WERI-Rb-1 (cell line): ENCODE data around the gene GBA2.

ENCODE experiments used
- DNase-seq: peaks from one replicate; pipeline ENCODE4 v3.0.0-alpha.2; 2020
- H3K27ac ChIP-seq: fragments of 250-450 bp; sonication (Bioruptor Pico); 2 replicates; pipeline ENCODE4 v1.5.1; 2020; ENCODE audit warnings: mild to moderate bottlenecking, moderate library complexity
- H3K27me3 ChIP-seq: fragments of 250-450 bp; sonication (Bioruptor Pico); 2 replicates; pipeline ENCODE4 v1.5.1; 2021; ENCODE audit warnings: mild to moderate bottlenecking, low read depth, moderate library complexity; ENCODE audit not compliant: insufficient read depth, severe bottlenecking
- H3K36me3 ChIP-seq: fragments of 250-450 bp; sonication (Bioruptor Pico); 2 replicates; pipeline ENCODE4 v1.5.1; 2020; ENCODE audit warnings: mild to moderate bottlenecking, moderate library complexity
- H3K4me3 ChIP-seq: 2 replicates; pipeline ENCODE4 v1.5.1; 2011; ENCODE audit warnings: low read depth, mild to moderate bottlenecking, control low read depth, low read length
- H3K9me3 ChIP-seq: fragments of 250-450 bp; sonication (Bioruptor Pico); 2 replicates; pipeline ENCODE4 v1.5.1; 2021; ENCODE audit warnings: mild to moderate bottlenecking, moderate library complexity; ENCODE audit not compliant: severe bottlenecking
- CTCF ChIP-seq: IDR thresholded peaks from 2 replicates; pipeline ENCODE4 v1.5.1; 2011; ENCODE audit warnings: low read depth, mild to moderate bottlenecking, control low read depth, inconsistent platforms, low read length

Gene GBA2

GRCh38 chr9:35749515-35750255 lies 657 bp upstream of the GBA2 start:
- peaks cover 31% of the 10 kb centered on the region for H3K36me3 ChIP-seq
- no peak for TF ChIP-seq CTCF
- H3K27me3 ChIP-seq, result no peaks in the 10 kb centered on the region
- peak; percentile 52 for DNase-seq
- peak overlapping the region; percentile 85 for H3K4me3 ChIP-seq
- H3K27ac ChIP-seq, result peak overlapping the region; percentile 71
- H3K9me3 ChIP-seq, result no peaks in the 10 kb centered on the region

- H3K27me3 ChIP-seq, result no peaks in the 10 kb centered on the region
- no peaks in the 10 kb centered on the region for H3K9me3 ChIP-seq
- DNase-seq, result no peak
- no peak for TF ChIP-seq CTCF
- H3K4me3 ChIP-seq, result peak overlapping the region; percentile 85
- H3K27ac ChIP-seq, result peak overlapping the region; percentile 71
- peaks cover 39% of the 10 kb centered on the region for H3K36me3 ChIP-seq
Observed at GRCh38 chr9:35748242-35748857, 678 bp downstream of the GBA2 start.

- H3K4me3 ChIP-seq, result no peak overlapping the region
- peaks cover 44% of the 10 kb centered on the region for H3K36me3 ChIP-seq
- DNase-seq, result no peak
Observed at GRCh38 chr9:35746583-35746982, 2.4 kb downstream of the GBA2 start.

GRCh38 chr9:35745569-35745968 lies 3.5 kb downstream of the GBA2 start:
- no peak overlapping the region for H3K4me3 ChIP-seq
- no peak for TF ChIP-seq CTCF
- H3K36me3 ChIP-seq, result peaks cover 52% of the 10 kb centered on the region

More at GRCh38 chr9:35746583-35746982, 2.4 kb downstream of the GBA2 start:
- H3K27me3 ChIP-seq, result no peaks in the 10 kb centered on the region
- H3K9me3 ChIP-seq, result no peaks in the 10 kb centered on the region
- H3K27ac ChIP-seq, result no peak overlapping the region
- TF ChIP-seq CTCF, result no peak

GRCh38 chr9:35743880-35744518 lies 5.0 kb downstream of the GBA2 start:
- DNase-seq, result no peak
- no peak overlapping the region for H3K4me3 ChIP-seq
- no peaks in the 10 kb centered on the region for H3K9me3 ChIP-seq
- H3K36me3 ChIP-seq, result peaks cover 68% of the 10 kb centered on the region
- H3K27ac ChIP-seq, result no peak overlapping the region
- H3K27me3 ChIP-seq, result no peaks in the 10 kb centered on the region
- TF ChIP-seq CTCF, result no peak

More at GRCh38 chr9:35745569-35745968, 3.5 kb downstream of the GBA2 start:
- no peak for DNase-seq
- no peaks in the 10 kb centered on the region for H3K27me3 ChIP-seq
- H3K27ac ChIP-seq, result no peak overlapping the region
- no peaks in the 10 kb centered on the region for H3K9me3 ChIP-seq
